Erythroblast (primary cell): ENCODE results near the gene BPHL.
A peak's percentile ranks its signal among the peaks of the same experiment; 100 is the strongest.

ENCODE experiments used
- GATA1 ChIP-seq: IDR thresholded peaks from 2 replicates; pipeline ENCODE4 v1.6.1; 2011; ENCODE audit warnings: low read depth, mild to moderate bottlenecking, control low read depth, low read length, moderate library complexity
- POLR2A ChIP-seq: IDR thresholded peaks from 2 replicates; pipeline ENCODE4 v1.6.1; 2011; ENCODE audit warnings: mild to moderate bottlenecking, low read length

- TF ChIP-seq POLR2A (peak; percentile 88), GATA1 (no peak)
These were observed 38.8 kb downstream of the BPHL start, which contains the start of gene TUBB2A for GRCh38 chr6:3157131-3157933.
